Effector CD4-positive, alpha-beta T cell (primary cell): ENCODE measurements around the gene RAD51D.
A peak's percentile ranks its signal among the peaks of the same experiment; 100 is the strongest.
"Not testable (repeated sequence)": the region's sequence is repeated elsewhere in the genome, so short reads cannot be mapped to it uniquely, and the experiment has no call there.

Experiments
- DNase-seq: peaks from one replicate; pipeline ENCODE4 v3.0.0-alpha.2; 2020

Gene RAD51D

GRCh38 chr17:35141681-35142466 is 22.2 kb upstream of the RAD51D start, which contains the start of gene NLE1:
NLE1 (minus strand) TSS chr17:35142303; CDS start chr17:35142275, 28 bp downstream.
- DNase-seq: peak; percentile 83

- DNase-seq: no peak
These were observed 18.6 kb upstream of the RAD51D start for GRCh38 chr17:35138218-35138617.

- DNase-seq: no peak
These were observed 15.7 kb upstream of the RAD51D start for GRCh38 chr17:35135322-35135721.

- no peak for DNase-seq
These were observed 13.3 kb upstream of the RAD51D start for GRCh38 chr17:35132816-35133550.

- DNase-seq: no peak
These were observed 12.4 kb upstream of the RAD51D start for GRCh38 chr17:35132099-35132498.

- DNase-seq: no peak
These were observed 10.7 kb upstream of the RAD51D start for GRCh38 chr17:35130392-35130791.

- DNase-seq: no peak
These were observed 10.3 kb upstream of the RAD51D start for GRCh38 chr17:35129973-35130351.

- DNase-seq: no peak
These were observed 9.7 kb upstream of the RAD51D start for GRCh38 chr17:35129154-35129972.

GRCh38 chr17:35127751-35128514 is 8.3 kb upstream of the RAD51D start:
- no peak for DNase-seq

GRCh38 chr17:35121315-35121714 is 1.7 kb upstream of the RAD51D start, which contains the start of gene FNDC8:
FNDC8 (plus strand) TSS chr17:35121615; CDS start chr17:35121694, 79 bp downstream.
- no peak for DNase-seq

- DNase-seq: no peak
These were observed 1.7 kb downstream of the RAD51D start for GRCh38 chr17:35117984-35118383.

- no peak for DNase-seq
These were observed 2.8 kb downstream of the RAD51D start for GRCh38 chr17:35116845-35117244.

GRCh38 chr17:35110791-35111190 is 8.9 kb downstream of the RAD51D start:
- not testable (repeated sequence) for DNase-seq

- no peak for DNase-seq
These were observed 14.7 kb downstream of the RAD51D start for GRCh38 chr17:35104844-35105450.

- no peak for DNase-seq
These were observed 16.4 kb downstream of the RAD51D start for GRCh38 chr17:35103271-35103670.

GRCh38 chr17:35101725-35102124 is 17.9 kb downstream of the RAD51D start:
- DNase-seq: no peak

- no peak for DNase-seq
These were observed 18.6 kb downstream of the RAD51D start for GRCh38 chr17:35101036-35101435.

- DNase-seq: no peak
These were observed 19.8 kb downstream of the RAD51D start for GRCh38 chr17:35099908-35100307.

GRCh38 chr17:35097776-35098175 is 21.9 kb downstream of the RAD51D start:
- DNase-seq: no peak

- no peak for DNase-seq
These were observed 23.9 kb downstream of the RAD51D start for GRCh38 chr17:35095741-35096140.

GRCh38 chr17:35094902-35095301 is 24.8 kb downstream of the RAD51D start:
- DNase-seq: no peak

GRCh38 chr17:35090707-35091106 is 29.0 kb downstream of the RAD51D start:
- not testable (repeated sequence) for DNase-seq
